ENCODE data around the gene GOLT1A. TPM values are rescaled to one million over a fixed set of nuclear protein-coding genes. Genes with fewer than 3 reads are reported as not detected.

The GOLT1A gene
- total RNA-seq, 1 experiment from 2014 or later: 0.49 TPM

DNA sequence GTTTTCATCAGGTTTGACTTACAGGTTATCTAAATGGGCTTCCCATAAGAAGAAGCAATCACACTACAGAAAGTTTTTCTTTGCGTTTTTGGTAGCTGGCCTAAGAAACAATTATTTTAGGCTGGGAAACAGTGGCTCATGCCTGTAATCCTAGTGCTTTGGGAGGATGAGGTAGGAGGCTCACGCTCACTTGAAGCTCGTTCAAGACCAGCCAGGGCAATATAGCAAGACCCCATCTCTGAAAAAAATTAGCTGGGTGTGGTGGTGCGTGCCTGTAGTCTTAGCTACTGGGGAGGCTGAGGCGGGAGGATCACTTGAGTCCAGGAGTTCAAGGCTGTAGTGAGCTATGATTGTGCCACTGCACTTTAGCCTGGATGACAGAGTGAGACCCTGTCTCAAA is 46.1 kb downstream of the GOLT1A start:
- DNase-seq (ENCODE audit: low read depth, low spot score) (no peak), ATAC-seq (no peak)
- Histone ChIP-seq H3K4me1 (ENCODE audit: control insufficient read depth, insufficient read depth, low read length) (no peaks in the 10 kb centered on the region), H3K4me3 (ENCODE audit: low read depth in 2 of 2, low read length in 2 of 2) (no peak overlapping the region), H3K36me3 (ENCODE audit: control insufficient read depth, insufficient read depth, low read length) (no peaks in the 10 kb centered on the region), H3K27ac (ENCODE audit: low read length) (no peak overlapping the region), H3K27me3 (ENCODE audit: control insufficient read depth, insufficient read depth, low read length) (no peaks in the 10 kb centered on the region), H3K9me3 (ENCODE audit: control insufficient read depth, insufficient read depth, low read depth, low read length) (peaks cover 11% of the 10 kb centered on the region; the same call in 1 of the 2 replicates)
- intact Hi-C loops (cut with micrococcal nuclease; ENCODE audit: unreplicated experiment) (no loop called here), in situ Hi-C loops (cut with HindIII; ENCODE audit: low pct_unique_long_range_greater_than_20kb, low sequenced_read_pairs) (no loop called here)
- ChIA-PET POLR2A (interaction anchor here (0.7 kb wide), 1 partner anchor 43 kb away, joined by 5 read pairs; no protein-coding TSS in a partner anchor), CTCF (interaction anchor here (0.5 kb wide), 1 partner anchor 264 kb away, joined by 3 read pairs; no protein-coding TSS in a partner anchor)
- BruUV-seq (replicated peaks): no TSS peak
- TF ChIP-seq, protein P1, sequence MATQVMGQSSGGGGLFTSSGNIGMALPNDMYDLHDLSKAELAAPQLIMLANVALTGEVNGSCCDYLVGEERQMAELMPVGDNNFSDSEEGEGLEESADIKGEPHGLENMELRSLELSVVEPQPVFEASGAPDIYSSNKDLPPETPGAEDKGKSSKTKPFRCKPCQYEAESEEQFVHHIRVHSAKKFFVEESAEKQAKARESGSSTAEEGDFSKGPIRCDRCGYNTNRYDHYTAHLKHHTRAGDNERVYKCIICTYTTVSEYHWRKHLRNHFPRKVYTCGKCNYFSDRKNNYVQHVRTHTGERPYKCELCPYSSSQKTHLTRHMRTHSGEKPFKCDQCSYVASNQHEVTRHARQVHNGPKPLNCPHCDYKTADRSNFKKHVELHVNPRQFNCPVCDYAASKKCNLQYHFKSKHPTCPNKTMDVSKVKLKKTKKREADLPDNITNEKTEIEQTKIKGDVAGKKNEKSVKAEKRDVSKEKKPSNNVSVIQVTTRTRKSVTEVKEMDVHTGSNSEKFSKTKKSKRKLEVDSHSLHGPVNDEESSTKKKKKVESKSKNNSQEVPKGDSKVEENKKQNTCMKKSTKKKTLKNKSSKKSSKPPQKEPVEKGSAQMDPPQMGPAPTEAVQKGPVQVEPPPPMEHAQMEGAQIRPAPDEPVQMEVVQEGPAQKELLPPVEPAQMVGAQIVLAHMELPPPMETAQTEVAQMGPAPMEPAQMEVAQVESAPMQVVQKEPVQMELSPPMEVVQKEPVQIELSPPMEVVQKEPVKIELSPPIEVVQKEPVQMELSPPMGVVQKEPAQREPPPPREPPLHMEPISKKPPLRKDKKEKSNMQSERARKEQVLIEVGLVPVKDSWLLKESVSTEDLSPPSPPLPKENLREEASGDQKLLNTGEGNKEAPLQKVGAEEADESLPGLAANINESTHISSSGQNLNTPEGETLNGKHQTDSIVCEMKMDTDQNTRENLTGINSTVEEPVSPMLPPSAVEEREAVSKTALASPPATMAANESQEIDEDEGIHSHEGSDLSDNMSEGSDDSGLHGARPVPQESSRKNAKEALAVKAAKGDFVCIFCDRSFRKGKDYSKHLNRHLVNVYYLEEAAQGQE (IDR thresholded peaks at IDR 0.05; ENCODE audit: insufficient read depth in 1 of 2, low read depth in 2 of 2, low read length in 1 of 2): no peak
- TF ChIP-seq, protein P2, sequence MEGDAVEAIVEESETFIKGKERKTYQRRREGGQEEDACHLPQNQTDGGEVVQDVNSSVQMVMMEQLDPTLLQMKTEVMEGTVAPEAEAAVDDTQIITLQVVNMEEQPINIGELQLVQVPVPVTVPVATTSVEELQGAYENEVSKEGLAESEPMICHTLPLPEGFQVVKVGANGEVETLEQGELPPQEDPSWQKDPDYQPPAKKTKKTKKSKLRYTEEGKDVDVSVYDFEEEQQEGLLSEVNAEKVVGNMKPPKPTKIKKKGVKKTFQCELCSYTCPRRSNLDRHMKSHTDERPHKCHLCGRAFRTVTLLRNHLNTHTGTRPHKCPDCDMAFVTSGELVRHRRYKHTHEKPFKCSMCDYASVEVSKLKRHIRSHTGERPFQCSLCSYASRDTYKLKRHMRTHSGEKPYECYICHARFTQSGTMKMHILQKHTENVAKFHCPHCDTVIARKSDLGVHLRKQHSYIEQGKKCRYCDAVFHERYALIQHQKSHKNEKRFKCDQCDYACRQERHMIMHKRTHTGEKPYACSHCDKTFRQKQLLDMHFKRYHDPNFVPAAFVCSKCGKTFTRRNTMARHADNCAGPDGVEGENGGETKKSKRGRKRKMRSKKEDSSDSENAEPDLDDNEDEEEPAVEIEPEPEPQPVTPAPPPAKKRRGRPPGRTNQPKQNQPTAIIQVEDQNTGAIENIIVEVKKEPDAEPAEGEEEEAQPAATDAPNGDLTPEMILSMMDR (IDR thresholded peaks at IDR 0.05): no peak
- TF ChIP-seq SIN3A (IDR thresholded peaks at IDR 0.05; ENCODE audit: borderline replicate concordance, insufficient read depth, low read depth, low read length) (no peak), TCF7L2 (IDR thresholded peaks at IDR 0.05; ENCODE audit: low read depth, low read length) (no peak), POLR2AphosphoS5 (IDR thresholded peaks at IDR 0.05; ENCODE audit: low read depth, low read length) (no peak)

DNA sequence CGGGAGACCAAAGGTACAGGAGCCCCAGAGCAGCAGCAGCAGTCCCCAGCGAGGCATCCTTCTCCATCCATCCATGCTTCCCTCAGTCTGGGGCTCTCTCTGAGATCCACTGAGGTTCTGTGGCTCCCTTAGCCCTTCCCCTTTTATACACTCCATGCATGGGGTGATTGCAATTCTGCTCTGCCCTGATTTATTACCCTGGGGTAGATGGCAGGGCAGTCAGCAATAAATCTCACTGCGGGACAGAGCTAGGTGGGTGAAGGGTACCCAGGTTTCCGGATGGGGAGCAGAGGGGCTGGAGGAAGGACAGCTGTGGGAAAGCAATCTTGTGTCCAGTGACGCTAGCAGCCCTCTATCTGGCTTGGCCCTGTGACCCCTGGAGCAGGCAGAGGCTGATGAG is 47.6 kb downstream of the GOLT1A start, which contains the start of gene REN:
Gene REN, minus strand, starts transcription at position 119 of the 400 bp plus-strand sequence. Its CDS starts 44 bp downstream, at position 75.
- no peak for ATAC-seq
- no peaks in the 10 kb centered on the region; the same call in 1 of the 2 replicates for H3K4me1 ChIP-seq (ENCODE audit: control insufficient read depth, insufficient read depth, low read length)
- POLR2A ChIA-PET: no interaction called here
- in situ Hi-C loops (cut with HindIII; ENCODE audit: low pct_unique_long_range_greater_than_20kb, low sequenced_read_pairs) (no loop called here), intact Hi-C loops (cut with micrococcal nuclease; ENCODE audit: unreplicated experiment) (no loop called here)
- no TSS peak for BruUV-seq (replicated peaks)
- H3K36me3 ChIP-seq (ENCODE audit: control insufficient read depth, insufficient read depth, low read length): no peaks in the 10 kb centered on the region
- CTCF ChIA-PET: no interaction called here
- no peaks in the 10 kb centered on the region for H3K27me3 ChIP-seq (ENCODE audit: control insufficient read depth, insufficient read depth, low read length)
- peaks cover 11% of the 10 kb centered on the region; the same call in 1 of the 2 replicates for H3K9me3 ChIP-seq (ENCODE audit: control insufficient read depth, insufficient read depth, low read depth, low read length)
- no peak for DNase-seq (ENCODE audit: low read depth, low spot score)
- H3K27ac ChIP-seq (ENCODE audit: low read length): no peak within 1 kb of the TSS
- no peak for TF ChIP-seq SIN3A (IDR thresholded peaks at IDR 0.05; ENCODE audit: borderline replicate concordance, insufficient read depth, low read depth, low read length)
- no peak for TF ChIP-seq TCF7L2 (IDR thresholded peaks at IDR 0.05; ENCODE audit: low read depth, low read length)
- TF ChIP-seq, protein P1 (IDR thresholded peaks at IDR 0.05; ENCODE audit: insufficient read depth in 1 of 2, low read depth in 2 of 2, low read length in 1 of 2): no peak
- TF ChIP-seq POLR2AphosphoS5 (IDR thresholded peaks at IDR 0.05; ENCODE audit: low read depth, low read length): no peak
- TF ChIP-seq, protein P2 (IDR thresholded peaks at IDR 0.05): no peak
- no peak within 1 kb of the TSS for H3K4me3 ChIP-seq (ENCODE audit: low read depth in 2 of 2, low read length in 2 of 2)
